HepG2 (cell line): Measurements from ENCODE around the gene PIBF1. TPM values are rescaled to one million over a fixed set of nuclear protein-coding genes. Genes with fewer than 3 reads are reported as not detected.

Experiments
- CCDC6 ChIP-seq: sonication (generic); formaldehyde crosslinking; IDR thresholded peaks from 2 replicates; pipeline ENCODE4 v1.8.1; 2022; ENCODE audit warnings: mild to moderate bottlenecking, missing genetic modification reagents, moderate library complexity
- CERS6 ChIP-seq: sonication (generic); formaldehyde crosslinking; IDR thresholded peaks from 2 replicates; pipeline ENCODE4 v1.5.0; 2020; ENCODE audit warnings: missing genetic modification reagents
- CHCHD3 ChIP-seq: sonication (generic); formaldehyde crosslinking; IDR thresholded peaks from 2 replicates; pipeline ENCODE4 v1.8.0; 2022; ENCODE audit warnings: mild to moderate bottlenecking, missing genetic modification reagents, moderate library complexity
- DR1 ChIP-seq: sonication (generic); formaldehyde crosslinking; IDR thresholded peaks from 2 replicates; pipeline ENCODE4 v1.8.0; 2021; ENCODE audit warnings: mild to moderate bottlenecking, missing genetic modification reagents, inconsistent platforms
- ETV6 ChIP-seq: sonication (generic); formaldehyde crosslinking; conservative IDR thresholded peaks from 2 replicates; pipeline ENCODE4 v1.4.0; 2020; ENCODE audit warnings: missing genetic modification reagents
- EZH2 ChIP-seq: conservative IDR thresholded peaks from 2 replicates; pipeline ENCODE4 v1.6.1; 2012; ENCODE audit warnings: mild to moderate bottlenecking, low read depth, low read length, moderate library complexity
- GMEB2 ChIP-seq: IDR thresholded peaks from 2 replicates; pipeline ENCODE4 v1.6.1; 2016; ENCODE audit warnings: missing biosample characterization, missing genetic modification reagents, low read depth
- HIC2 ChIP-seq: sonication (generic); formaldehyde crosslinking; IDR thresholded peaks from 2 replicates; pipeline ENCODE4 v1.9.0; 2022; ENCODE audit warnings: low read depth, missing genetic modification reagents
- HOXA5 ChIP-seq: sonication (generic); formaldehyde crosslinking; IDR thresholded peaks from 2 replicates; pipeline ENCODE4 v1.4.0; 2020; ENCODE audit warnings: missing genetic modification reagents
- KLF9 ChIP-seq: IDR thresholded peaks from 2 replicates; pipeline ENCODE4 v1.6.1; 2016; ENCODE audit warnings: low read depth
- MATR3 ChIP-seq: sonication (generic); formaldehyde crosslinking; IDR thresholded peaks from 2 replicates; pipeline ENCODE4 v1.4.0; 2020; ENCODE audit warnings: missing genetic modification reagents
- MED1 ChIP-seq: sonication (generic); formaldehyde crosslinking; IDR thresholded peaks from 2 replicates; pipeline ENCODE4 v1.4.0; 2020; ENCODE audit warnings: missing genetic modification reagents
- PPARG ChIP-seq: conservative IDR thresholded peaks from 2 replicates; pipeline ENCODE4 v1.6.1; 2016; ENCODE audit warnings: missing biosample characterization, missing genetic modification reagents
- SRF ChIP-seq: IDR thresholded peaks from 2 replicates; pipeline ENCODE4 v1.6.1; 2011; ENCODE audit warnings: mild to moderate bottlenecking, low read depth, low read length, moderate library complexity
- THRA ChIP-seq: sonication (generic); formaldehyde crosslinking; IDR thresholded peaks from 2 replicates; pipeline ENCODE4 v1.4.0; 2020; ENCODE audit warnings: missing genetic modification reagents, borderline replicate concordance
- ZFY ChIP-seq: sonication (generic); formaldehyde crosslinking; IDR thresholded peaks from 2 replicates; pipeline ENCODE4 v1.4.0; 2020; ENCODE audit warnings: missing genetic modification reagents
- ZNF232 ChIP-seq: sonication (generic); formaldehyde crosslinking; IDR thresholded peaks from 2 replicates; pipeline ENCODE4 v1.4.0; 2020; ENCODE audit warnings: missing genetic modification reagents, borderline replicate concordance
- ZNF281 ChIP-seq: sonication (generic); formaldehyde crosslinking; IDR thresholded peaks from 2 replicates; pipeline ENCODE4 v1.4.0; 2020; ENCODE audit warnings: missing genetic modification reagents, borderline replicate concordance
- ZNF580 ChIP-seq: IDR thresholded peaks from 2 replicates; pipeline ENCODE4 v1.6.1; 2016; ENCODE audit warnings: low read depth, borderline replicate concordance
- ZSCAN31 ChIP-seq: sonication (generic); formaldehyde crosslinking; IDR thresholded peaks from 2 replicates; pipeline ENCODE4 v1.5.0; 2020; ENCODE audit warnings: low read depth, mild to moderate bottlenecking, missing genetic modification reagents
- polyA plus RNA-seq, 8 experiments: library from polyadenylated mRNA; depleted of rRNA in 3 of 8; stranded (reverse) in 7 of 8; unstranded in 1 of 8; fragments of >200 nt; fragmentation: Illumina TruSeq in 4 of 8; extraction: Trizol in 4 of 8; gene quantifications; 2 replicates each; pipeline versions ENCODE4 v1.2.1 to v1.2.3, GENCODE V29; 2011 to 2016; ENCODE audit warnings: low read depth in 4 of 8, missing spikeins in 1 of 8, mixed read lengths in 1 of 8; ENCODE audit not compliant: insufficient read depth in 1 of 8
- total RNA-seq, 5 experiments: library from RNA; depleted of rRNA; stranded (reverse); fragments of >200 nt; fragmentation: Illumina TruSeq; extraction: Trizol; gene quantifications; 2 replicates each; pipeline ENCODE4 v1.2.3, GENCODE V29; 2016; ENCODE audit warnings: low read depth in 1 of 5

Gene PIBF1
- total and polyA plus RNA-seq, 2 of the 13 experiments (the other 11 are each of a cell fraction or from before 2014, with no cell fraction given), result 4.2 to 15.8 TPM

- peak; percentile 56; the same call in 1 of the 2 replicates for TF ChIP-seq ZSCAN31 (CRISPR knock-in tag)
- TF ChIP-seq CHCHD3, result no peak
- peak; percentile 77; the same call in 1 of the 2 replicates for TF ChIP-seq ZNF580 (CRISPR knock-in tag)
- peak; percentile 77 for TF ChIP-seq DR1 (CRISPR knock-in tag)
- TF ChIP-seq PPARG, result no peak
- TF ChIP-seq HIC2 (CRISPR knock-in tag), result no peak
- TF ChIP-seq THRA (CRISPR knock-in tag), result no peak
- TF ChIP-seq HOXA5 (CRISPR knock-in tag), result no peak; the same call in 1 of the 2 replicates
- peak; percentile 75; the same call in 1 of the 2 replicates for TF ChIP-seq CCDC6
- TF ChIP-seq EZH2, result no peak
- TF ChIP-seq ZNF232, result no peak
- peak; percentile 70 for TF ChIP-seq ZFY (CRISPR knock-in tag)
- 0 out of 2 replicates have a peak, but pooled peaks have one; percentile 23 for TF ChIP-seq ETV6 (CRISPR knock-in tag)
- no peak for TF ChIP-seq KLF9 (CRISPR knock-in tag)
- no peak for TF ChIP-seq GMEB2 (CRISPR knock-in tag)
- peak; percentile 66 for TF ChIP-seq MED1
- TF ChIP-seq SRF, result no peak
- TF ChIP-seq ZNF281, result 0 out of 2 replicates have a peak, but pooled peaks have one; percentile 2
- no peak for TF ChIP-seq MATR3 (CRISPR knock-in tag)
- TF ChIP-seq CERS6 (CRISPR knock-in tag), result no peak
These were observed at the start of gene PIBF1, which contains the start of gene DIS3 (continued) for GRCh38 chr13:72781451-72782439.
